Erythroblast (primary cell): Measurements from ENCODE around the gene PCDHGA3.

ENCODE experiments used
- GATA1 ChIP-seq: IDR thresholded peaks from 2 replicates; pipeline ENCODE4 v1.6.1; 2011; ENCODE audit warnings: low read depth, mild to moderate bottlenecking, control low read depth, low read length, moderate library complexity
- POLR2A ChIP-seq: IDR thresholded peaks from 2 replicates; pipeline ENCODE4 v1.6.1; 2011; ENCODE audit warnings: mild to moderate bottlenecking, low read length

- TF ChIP-seq POLR2A: no peak
- no peak for TF ChIP-seq GATA1
Measured at GRCh38 chr5:141393267-141393666, 49.6 kb downstream of the PCDHGA3 start.
